GM18861 (cell line): ENCODE results near the gene PLK5.
"Not testable (repeated sequence)": the region's sequence is repeated elsewhere in the genome, so short reads cannot be mapped to it uniquely, and the experiment has no call there.

Source experiments
- ATAC-seq: cut with Tn5 transposase; IDR thresholded peaks from one replicate; pipeline ENCODE4 v1.9.1; 2021; ENCODE audit not compliant: unreplicated experiment

Gene PLK5

DNA sequence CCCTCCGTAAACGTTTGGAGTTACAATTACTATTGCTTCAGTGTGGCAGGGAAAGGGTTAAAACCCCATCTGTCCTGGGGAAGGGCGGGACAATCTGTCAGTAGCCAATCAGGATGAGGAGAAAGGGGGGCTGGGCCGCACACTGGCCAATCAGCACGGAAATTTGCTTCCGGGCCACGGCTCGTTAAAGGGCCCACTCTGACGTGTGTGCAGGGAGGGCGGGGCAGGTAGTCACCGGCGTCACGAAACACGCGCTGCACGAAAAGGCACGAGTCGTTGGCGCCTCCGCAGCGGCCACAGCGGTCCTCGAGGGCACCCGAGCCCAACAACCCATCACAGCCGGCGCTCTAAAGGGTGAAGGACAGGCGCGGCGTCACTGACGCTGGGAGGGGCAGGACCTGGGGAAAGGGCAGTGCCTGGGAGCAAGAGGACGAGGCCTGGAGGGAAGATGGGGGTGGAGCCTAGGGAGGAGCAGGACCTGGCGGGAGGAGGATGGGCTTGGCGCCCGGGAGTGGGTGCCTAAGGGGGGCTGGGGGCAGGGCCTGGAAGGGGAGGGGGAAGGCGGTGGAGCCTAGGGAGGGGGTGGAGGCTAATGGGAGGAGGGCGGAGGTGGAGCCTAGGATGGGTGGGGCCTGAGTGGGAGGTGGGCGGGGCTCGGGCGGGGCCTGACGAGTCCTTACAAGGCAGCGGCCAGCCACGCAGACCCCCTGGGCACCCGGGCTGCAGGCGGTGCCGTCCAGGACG lies 15.9 kb upstream of the PLK5 start:
- no peak for ATAC-seq

DNA sequence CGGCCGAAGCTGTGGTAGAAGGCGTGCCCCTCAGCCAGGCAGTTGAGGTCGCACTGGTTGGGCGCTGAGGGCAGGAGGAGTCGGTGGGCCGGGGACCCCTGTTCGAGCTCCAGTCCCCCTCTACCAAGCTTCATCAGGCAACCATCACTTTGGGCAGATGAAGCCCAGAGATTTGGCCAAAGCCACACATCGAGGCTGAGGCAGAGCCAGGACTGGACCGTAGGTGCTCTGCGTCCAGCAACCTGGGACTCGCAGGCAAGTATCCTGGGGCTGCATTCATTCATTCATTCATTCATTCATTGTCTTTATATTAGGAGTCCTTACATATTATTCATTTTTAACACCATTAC lies 15.4 kb upstream of the PLK5 start:
- no peak for ATAC-seq

DNA sequence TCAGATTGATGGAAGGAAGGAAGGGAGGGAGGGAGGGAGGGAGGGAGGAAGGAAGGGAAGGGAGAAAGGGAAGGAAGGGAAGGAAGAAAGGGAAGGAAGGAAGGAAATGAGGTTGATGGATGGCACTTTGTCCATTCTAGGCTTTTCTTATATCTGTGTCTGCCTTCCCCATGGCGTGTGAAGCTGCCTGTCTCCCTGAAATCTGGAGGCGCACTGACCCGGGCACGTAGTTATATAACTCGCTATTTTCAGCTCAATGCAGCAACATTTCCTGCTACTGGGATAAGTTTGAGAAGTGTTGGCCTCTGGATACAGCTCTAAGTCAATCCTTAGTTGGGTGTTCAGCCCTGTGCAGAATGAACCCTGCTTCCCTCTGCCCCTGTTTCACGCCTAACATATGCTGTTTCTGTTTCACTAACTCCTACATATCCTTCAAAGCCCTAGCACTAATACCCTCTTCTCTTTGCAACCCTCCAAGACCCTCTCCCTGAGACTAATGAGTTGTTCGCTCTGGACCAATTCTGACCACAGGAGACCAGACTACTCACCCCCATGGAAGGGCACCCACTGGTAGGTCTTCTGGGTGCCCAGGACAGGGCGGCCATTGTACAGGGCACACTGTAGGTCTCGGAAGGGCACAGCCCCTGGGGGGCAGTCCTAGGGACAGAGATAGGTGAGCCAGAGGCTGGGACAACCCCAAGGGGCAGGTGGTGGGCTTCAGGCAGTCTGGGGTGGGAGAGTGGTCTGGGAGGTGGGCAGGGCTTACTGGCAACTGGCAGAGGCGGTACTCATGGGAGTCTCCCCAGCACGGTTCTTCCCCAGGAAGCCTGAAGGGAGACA lies 14.1 kb upstream of the PLK5 start:
- ATAC-seq, result no peak

DNA sequence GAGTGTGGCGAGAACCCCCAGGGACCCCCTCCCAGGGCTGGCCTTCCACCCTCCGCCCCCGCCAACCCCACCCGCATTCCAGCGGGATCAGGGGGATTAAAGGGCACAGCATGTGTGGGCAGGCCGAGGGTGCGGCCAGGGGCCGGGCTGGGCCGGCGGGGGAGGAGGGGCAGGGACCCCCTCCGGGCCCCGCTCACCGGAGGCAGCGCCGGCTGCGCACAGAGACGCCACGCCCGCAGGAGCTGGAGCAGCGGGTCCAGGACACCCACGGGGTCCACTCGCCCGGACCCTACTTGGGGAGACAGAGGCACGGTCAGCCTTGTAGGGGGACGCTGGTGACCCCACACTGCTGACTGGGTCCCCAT lies 13.5 kb upstream of the PLK5 start:
- ATAC-seq, result no peak

DNA sequence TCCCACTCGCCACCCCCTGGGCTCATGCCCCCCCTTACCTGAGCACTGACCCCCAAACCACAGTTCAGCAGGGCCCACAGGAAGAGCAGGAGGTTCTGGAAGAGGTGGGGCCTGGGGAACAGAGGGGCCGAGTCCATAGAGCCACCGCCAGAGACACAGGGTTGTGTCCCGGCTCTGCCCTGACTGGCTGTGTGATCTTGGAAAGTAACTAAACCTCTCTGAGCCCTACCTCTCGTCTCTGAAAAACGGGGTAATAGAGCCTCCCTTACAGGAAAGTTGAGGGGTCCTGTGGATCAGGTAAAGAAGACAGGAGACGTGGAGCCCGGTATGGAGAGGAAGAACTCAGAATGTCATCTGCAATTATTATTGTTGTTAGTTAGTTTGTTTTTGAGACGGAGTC lies 13.1 kb upstream of the PLK5 start:
- ATAC-seq, result no peak

DNA sequence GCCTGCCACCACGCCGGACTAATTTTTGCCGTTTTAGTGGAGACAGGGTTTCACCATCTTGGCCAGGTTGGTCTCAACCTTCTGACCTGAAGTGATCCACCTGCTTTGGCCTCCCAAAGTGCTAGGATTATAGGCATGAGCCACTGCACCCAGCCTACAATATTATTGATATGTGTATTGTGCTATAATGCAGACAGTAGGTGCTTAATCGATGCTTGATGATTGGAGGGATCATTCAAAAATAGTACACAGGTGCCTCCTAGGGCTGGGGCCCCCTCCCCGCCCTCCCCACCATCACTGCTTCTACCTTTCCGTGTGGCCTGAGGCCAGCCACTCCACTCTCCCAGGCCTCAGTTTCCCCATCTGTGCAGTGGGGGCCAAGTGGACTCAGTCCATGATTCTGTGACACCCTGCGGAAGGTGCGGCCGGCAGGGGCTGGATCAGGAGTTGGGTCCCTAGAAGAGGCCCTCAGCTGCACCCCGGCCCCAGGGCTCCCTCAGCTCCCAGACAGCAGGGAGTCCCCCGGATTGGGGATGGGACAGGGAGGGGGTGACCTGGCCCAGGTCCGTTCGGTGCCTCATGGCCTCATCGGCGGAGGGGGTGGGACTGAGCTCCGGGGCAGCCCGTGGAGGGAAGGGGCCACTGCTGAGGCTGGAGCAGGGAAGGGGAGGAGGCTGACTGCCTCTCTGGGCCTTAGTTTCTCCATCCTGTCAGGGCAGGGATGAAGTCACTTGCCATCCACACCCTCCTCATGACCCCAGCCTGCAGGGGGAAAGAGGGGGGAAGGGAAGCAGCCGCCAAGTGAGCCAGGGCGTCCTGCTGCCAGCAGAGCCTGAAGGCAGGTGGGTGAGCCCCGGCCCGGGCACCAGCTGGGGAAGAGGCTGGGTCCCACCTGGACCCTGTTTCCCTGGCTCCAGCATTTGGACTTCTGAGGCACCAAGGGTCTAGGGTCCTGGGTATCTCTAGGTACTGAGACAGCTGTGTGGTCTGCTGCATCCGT lies 12.3 kb upstream of the PLK5 start:
- ATAC-seq, result no peak

DNA sequence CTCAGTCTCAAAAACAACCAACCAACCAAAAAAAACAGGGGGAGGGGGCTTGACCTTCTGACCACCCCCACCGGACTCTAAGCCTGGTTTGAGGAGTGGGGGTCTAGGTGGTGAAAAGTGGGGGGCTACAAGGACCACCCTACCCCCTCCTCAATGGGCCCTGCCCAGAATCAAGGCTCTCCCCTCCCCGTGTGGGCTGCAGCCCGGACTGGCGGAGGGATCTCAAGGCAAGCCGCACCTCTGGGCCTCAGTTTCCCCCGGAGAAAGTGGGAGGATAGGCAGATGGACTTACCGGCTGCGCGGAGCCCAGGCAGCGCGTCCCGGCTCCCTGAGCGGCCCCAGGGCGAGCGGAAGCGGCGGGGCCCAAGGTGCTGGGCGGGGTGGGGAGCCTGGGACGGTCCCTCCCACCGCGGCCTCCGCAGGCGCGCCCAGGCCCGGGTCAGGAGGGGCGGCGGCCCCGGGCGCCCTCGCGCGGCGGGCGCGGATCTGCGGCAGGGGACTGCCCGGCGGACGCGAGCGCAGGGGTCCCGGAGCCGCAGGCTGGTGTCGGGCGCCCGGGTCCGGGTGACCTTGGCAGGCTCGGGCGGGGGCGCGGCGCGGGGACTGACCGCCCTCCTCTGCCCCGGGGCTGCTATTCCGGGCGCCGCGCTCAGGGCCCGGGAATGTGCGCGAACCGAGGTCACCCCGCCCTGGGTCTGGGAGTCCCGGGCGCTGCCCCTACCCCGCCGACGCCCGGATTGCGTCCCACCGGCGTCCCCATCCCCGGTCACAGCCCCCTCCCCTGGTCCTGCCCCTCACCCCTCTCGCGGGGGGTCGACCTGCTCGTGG lies 11.0 kb upstream of the PLK5 start, which contains the start of gene ADAMTSL5:
TSS of gene ADAMTSL5 (minus strand) at position 349 of the 828 bp plus-strand sequence. CDS start 2,076 bp downstream, outside the sequence.
- ATAC-seq, result no peak

DNA sequence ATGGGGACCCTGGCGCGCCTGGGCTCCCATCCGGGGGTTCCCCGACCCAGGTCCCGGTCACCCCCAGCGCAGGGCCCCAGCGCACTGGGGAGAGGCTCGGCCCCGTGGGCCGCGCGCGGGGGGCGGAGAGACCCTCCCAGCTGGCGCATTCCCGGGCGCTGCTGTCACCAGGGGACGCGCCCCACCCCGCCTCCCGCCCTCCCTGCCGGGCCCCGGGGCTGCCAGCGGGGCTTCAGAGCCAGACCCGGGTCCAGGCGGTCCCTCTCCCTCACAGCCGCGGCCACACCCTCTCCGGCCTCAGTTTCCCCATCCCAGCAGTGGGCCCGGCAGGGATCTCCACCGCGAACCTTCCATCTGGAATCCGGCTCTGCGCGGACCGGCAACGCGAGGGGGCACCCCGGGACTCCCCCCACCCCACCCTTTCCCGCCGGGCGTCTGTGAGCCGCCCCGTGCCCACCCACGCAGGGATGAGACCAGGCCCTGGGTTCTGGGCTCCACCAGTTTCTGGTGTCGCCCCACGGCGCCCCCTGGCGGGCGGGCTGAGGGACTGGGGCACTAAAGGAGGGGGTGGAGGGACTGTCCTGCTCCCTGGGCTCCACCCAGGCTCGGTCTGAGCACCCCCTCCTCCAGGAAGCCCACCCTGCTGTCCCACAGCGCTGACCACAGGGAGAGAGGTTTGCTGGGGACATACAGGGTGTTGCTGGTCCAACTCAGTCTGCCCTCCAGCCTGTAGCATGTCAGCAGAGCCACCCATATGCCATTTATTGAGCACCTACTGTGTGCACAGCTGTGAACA lies 10.2 kb upstream of the PLK5 start:
- ATAC-seq, result no peak

DNA sequence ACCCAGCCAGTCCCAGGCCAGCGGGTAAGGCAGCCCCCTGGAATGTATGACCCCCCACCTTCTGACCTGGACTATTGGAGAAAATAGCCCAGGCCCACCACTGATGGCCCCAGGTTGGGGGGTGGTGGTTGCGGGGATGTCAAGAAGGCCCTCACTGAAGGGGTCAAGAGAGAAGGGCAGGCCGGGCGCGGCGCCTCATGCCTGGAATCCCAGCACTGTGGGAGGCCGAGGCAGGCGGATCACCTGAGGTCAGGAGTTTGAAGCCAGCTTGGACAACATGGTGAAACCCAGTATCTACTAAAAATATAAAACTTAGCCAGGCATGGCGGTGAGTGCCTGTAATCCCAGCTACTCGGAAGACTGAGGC lies 9.6 kb upstream of the PLK5 start:
- ATAC-seq, result no peak

DNA sequence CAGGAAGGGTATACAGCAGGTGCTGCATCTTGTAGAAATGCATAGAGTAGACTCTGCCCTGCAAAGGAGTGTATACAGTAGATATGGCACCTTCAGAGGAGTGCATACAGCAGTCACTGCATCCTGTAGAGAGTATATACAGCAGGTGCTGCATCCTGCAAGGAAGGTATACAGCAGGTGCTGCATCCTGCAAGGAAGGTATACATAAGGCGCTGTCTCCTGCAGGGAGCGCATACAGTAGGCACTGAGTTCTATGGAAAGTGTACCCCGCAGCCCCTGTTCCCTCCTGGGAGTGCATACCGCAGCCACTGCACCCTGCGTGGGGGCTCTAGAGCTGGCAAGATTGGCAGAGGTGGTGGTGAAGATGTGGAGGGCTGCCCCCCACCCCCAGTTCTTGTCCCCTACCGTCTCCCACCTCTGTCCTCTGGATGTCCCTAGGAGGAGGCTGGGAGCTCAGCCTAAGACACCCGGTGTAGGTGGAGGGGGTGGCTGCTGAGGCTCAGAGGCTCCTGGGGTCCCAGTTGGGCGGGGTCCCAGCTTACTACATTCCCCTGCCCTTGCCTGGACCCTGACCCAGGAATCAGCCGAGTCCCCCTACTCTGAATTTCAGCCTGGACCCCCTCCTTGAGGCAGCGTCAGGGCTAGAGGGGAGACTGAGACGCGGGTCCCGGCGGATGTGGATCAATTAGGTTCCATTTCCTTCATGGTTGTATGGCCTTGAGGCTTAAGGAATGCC lies 8.7 kb upstream of the PLK5 start:
- ATAC-seq, result no peak

DNA sequence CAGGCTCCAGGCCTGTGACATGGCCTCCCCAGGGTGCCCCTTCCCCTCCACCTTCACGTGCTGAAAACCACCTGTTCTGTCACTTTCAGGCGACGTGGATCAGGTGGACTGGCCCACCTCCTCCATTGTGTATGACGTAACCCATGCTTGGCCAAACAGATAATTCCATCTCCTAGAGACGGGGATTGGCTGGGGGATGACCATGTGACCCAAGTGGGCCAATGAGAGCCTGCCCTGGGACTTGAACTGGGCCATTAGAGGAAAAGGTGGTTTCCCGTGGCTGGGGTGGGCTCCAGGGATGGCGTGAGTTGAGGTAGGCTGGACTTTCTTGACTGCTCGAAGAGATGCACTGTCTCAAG lies 7.5 kb upstream of the PLK5 start:
- no peak for ATAC-seq

DNA sequence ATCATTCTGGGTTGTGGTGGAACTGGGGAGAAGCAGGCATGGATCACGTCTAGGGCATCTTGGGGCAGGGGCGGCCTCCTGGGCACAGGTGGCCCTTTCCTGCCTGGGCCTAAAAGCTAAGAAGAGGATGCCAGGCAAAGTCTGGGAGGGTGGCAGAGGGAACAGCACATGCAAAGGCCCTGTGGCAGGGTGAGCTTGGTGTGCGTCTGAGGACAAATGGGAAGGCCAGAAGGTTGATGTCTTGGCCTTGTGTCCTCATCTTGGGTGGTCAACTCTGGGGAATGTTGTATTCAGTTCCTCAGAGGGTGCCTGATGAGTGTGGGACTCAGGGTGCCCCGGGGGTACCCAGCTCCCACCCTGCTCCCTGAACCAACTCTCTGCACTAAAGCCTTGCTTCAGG lies 5.4 kb upstream of the PLK5 start:
- ATAC-seq, result no peak

DNA sequence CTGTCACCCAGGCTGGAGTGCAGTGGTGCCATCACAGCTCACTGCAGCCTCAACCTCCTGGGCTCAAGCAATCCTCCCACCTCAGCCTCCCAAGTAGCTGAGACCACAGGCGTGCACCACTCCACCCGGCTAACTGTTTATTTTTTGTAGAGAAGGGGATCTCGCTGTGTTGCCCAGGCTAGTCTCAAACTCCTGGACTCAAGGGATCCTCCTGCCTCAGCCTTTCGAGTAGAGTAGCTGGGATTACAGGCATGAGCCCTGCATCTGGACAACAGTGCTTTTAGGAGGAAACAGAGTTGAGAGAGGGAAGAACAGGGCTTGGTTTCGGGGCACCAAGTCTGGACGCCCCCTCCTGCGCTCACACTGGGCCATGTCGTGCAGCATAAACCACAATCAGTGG lies 4.1 kb upstream of the PLK5 start:
- ATAC-seq, result not testable (repeated sequence)

DNA sequence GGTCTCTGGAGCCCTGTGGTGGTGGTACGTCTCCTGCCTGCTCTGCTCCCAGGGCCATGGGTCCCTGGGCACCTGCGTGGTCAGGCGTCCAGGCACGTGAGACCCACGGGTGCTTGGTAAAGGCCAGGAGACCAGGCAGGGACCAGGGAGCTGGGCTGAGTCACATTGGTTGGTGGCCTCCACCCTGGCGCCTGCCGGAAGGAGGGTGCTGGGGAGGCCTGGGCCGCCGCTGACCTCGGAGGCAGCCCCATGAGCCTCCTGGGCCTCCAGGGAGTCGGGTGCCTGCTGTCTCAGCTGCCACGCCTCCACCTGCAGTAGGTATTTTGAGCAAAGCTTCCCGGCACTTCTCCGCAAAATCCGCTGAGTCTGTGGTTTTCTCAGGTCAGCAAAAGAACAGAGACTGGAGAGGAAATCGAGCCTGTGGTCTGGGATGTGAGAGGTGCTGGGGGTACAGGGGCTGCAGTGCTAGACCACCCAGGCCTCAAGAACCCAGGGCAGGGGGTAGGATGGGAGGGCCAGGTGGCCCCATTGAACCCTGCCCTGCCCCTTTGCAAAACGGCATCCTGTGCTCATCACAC lies 3.6 kb upstream of the PLK5 start:
- no peak for ATAC-seq

DNA sequence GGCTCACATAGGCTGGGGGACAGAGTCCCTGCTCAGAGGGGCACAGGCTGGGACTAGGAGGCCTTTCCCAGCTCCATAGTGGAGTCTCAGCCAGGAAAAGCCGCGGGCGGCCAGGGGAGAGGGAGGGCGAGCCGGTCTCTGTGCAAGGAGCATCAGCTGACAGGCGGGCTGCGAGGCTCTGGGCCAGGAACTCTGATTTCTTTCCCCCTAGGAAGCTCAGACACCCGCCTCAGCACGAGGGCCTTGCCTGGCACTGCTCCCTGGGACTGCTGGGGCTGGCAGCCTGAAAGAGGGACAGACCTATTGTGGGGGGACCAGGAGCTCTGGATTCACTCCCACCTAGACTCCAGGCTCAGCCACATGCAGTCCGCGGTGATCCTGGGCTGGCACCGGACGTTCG lies 2.2 kb upstream of the PLK5 start:
- no peak for ATAC-seq

DNA sequence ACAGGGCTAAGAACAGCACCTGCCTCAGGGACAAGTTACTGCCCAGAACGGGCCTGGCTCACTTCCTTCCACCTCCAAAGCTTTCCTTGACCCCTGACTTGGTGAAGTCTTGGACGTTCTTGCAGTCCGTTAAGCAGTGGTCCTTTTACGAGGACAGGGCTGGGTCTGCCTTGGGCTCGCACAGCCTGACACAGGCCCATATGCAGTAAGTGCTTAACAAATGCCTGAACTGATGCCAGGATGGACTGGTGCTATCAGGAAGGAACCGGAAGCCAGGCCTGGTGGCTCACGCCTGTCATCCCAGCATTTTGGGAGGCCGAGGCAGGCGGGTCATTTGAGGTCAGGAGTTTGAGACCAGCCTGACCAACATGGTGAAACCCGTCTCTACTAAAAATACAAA lies 1.8 kb upstream of the PLK5 start:
- no peak for ATAC-seq

DNA sequence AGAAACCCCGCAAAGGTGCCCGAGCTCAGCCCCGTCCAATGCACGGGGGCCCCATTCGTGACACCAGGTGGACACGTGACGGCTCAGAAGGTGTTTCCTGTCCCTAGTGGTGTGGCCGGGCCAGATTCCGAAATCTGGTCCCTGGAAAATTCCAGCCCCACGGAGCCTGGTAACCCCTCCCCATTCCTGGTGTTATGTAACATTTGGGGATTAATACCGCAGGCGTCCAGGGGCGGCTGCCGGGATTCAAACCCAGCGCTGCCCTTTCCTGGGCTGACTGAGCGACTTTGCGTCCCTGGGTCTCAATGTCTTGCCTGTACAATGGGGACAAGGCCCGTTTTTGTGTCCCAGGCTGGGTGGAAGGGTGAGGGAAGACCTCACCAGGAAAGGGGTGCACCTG lies 1.0 kb upstream of the PLK5 start:
- no peak for ATAC-seq

DNA sequence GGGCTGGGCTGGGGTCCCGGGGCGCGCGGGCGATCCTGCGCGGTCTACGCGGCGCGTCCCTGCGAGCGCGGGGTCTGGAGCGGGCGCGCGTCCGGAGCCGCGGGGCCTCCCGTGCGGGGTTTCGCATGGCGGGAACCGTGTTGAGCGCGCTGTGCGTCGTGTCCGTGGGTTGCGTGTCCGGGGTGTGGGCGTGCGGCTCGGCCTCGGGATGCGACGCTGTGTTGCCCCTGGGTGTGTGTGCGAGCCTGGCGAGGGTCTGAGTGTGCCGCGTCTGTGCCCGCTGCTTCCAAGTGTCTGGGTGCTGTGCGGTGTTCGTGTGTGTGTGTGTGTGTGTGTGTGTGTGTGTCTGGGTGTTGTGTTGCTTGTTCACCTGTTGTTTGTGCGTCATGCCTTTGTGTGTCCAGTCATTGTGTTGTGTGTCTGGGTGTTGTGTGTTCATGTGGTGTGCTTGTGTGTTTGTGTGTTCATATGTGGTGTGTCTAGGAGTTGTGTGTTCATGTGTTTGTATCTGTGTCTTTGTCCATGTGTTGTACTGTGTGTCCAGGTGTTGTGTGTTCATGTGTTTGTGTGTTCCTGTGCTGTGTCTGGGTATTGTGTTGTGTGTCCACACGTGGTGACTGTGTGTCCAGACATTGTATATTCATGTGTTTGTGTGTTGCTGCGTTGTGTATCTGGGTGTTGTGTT lies 552 bp downstream of the PLK5 start:
- no peak for ATAC-seq
